HG03460 (cell line): Measurements from ENCODE around the gene PALLD.
"Not testable (repeated sequence)": the region's sequence is repeated elsewhere in the genome, so short reads cannot be mapped to it uniquely, and the experiment has no call there.

Source experiments
- ATAC-seq: cut with Tn5 transposase; IDR thresholded peaks from one replicate; pipeline ENCODE4 v1.9.1; 2021; ENCODE audit not compliant: unreplicated experiment

The PALLD gene

GRCh38 chr4:168496834-168497233 lies at the start of gene PALLD:
Gene PALLD (plus strand): TSS chr4:168497052.
- ATAC-seq, result no peak

- not testable (repeated sequence) for ATAC-seq
These were observed 47.8 kb upstream of the PALLD start for GRCh38 chr4:168449063-168449462.

- no peak for ATAC-seq
These were observed 47.0 kb upstream of the PALLD start for GRCh38 chr4:168449719-168450452.

GRCh38 chr4:168451331-168451730 lies 45.5 kb upstream of the PALLD start:
- ATAC-seq, result peak; percentile 9

- ATAC-seq, result peak; percentile 76
These were observed 45.0 kb upstream of the PALLD start for GRCh38 chr4:168451744-168452390.

- ATAC-seq, result no peak
These were observed 43.7 kb upstream of the PALLD start for GRCh38 chr4:168453146-168453545.

- not testable (repeated sequence) for ATAC-seq
These were observed 38.6 kb upstream of the PALLD start for GRCh38 chr4:168458256-168458655.

GRCh38 chr4:168461821-168462220 lies 35.0 kb upstream of the PALLD start:
- ATAC-seq, result no peak

GRCh38 chr4:168472920-168473319 lies 23.9 kb upstream of the PALLD start:
- no peak for ATAC-seq

GRCh38 chr4:168474660-168475320 lies 22.1 kb upstream of the PALLD start:
- no peak for ATAC-seq

GRCh38 chr4:168475745-168476144 lies 21.1 kb upstream of the PALLD start:
- ATAC-seq, result no peak

- ATAC-seq, result no peak
These were observed 18.0 kb upstream of the PALLD start for GRCh38 chr4:168478868-168479267.

- peak; percentile 38 for ATAC-seq
These were observed 15.8 kb upstream of the PALLD start for GRCh38 chr4:168480931-168481611.

- ATAC-seq, result no peak
These were observed 13.0 kb upstream of the PALLD start for GRCh38 chr4:168483811-168484210.

GRCh38 chr4:168484626-168485025 lies 12.2 kb upstream of the PALLD start:
- ATAC-seq, result no peak

GRCh38 chr4:168485156-168485910 lies 11.5 kb upstream of the PALLD start:
- ATAC-seq, result no peak

GRCh38 chr4:168486912-168487281 lies 10.0 kb upstream of the PALLD start:
- ATAC-seq, result no peak

GRCh38 chr4:168487282-168488035 lies 9.4 kb upstream of the PALLD start:
- no peak for ATAC-seq

- no peak for ATAC-seq
These were observed 8.0 kb upstream of the PALLD start for GRCh38 chr4:168488869-168489274.

- ATAC-seq, result no peak
These were observed 7.2 kb upstream of the PALLD start for GRCh38 chr4:168489616-168490015.
